HG03571 (cell line): ENCODE measurements around the gene EIF3B.
"Not testable (repeated sequence)": the region's sequence is repeated elsewhere in the genome, so short reads cannot be mapped to it uniquely, and the experiment has no call there.

Experiments used
- ATAC-seq: cut with Tn5 transposase; IDR thresholded peaks from one replicate; pipeline ENCODE4 v1.9.1; 2021; ENCODE audit not compliant: unreplicated experiment

EIF3B gene

DNA sequence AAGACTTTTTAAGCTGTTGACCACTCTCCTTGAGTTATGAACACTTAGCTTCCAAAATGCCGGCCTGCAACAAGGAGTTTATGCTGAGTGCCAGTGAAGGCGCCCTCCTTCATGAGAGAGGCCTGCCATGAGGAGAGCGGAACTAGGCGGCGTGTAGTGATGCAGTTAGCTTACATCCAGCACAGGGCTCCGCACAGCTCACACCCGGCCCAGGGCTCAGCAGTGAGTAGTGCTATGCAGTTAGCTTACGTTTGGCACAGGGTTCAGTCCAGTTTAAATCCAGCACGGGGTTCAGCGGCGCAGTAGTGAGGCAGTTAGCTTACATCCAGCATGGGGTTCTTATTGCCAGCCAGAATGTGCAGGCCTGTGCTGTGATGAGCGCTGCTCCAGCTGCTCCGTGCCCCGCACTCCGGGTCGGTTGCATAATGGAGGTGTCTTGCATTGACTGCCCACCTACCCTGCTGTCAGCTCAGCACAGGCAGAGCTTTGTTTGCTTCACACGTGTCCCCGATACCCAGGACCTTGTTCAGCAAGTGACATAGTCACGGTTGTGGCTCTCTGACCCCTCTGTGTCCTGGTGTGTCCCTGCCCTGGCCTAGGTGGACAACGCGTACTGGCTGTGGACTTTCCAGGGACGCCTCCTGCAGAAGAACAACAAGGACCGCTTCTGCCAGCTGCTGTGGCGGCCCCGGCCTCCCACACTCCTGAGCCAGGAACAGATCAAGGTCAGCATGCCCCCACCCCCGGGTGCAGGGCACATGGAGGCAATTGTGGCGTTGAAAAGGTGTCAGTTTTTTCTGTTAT is 21.9 kb downstream of the EIF3B start:
- no peak for ATAC-seq

GRCh38 chr7:2377492-2377891 is 22.9 kb downstream of the EIF3B start:
- ATAC-seq = not testable (repeated sequence)

DNA sequence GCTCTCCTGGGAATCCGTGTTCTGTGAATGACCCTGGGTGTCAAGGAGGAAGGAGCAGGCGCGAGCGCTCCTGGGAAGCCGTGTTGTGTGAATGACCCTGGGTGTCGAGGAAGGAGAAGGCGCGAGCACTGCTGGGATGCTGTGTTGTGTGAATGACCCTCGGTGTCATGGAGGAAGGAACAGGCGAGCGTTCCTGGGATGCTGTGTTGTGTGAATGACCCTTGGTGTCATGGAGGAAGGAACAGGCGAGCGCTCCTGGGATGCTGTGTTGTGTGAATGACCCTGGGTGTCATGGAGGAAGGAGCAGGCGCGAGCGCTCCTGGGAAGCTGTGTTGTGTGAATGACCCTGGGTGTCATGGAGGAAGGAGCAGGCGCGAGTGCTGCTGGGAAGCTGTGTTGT is 23.5 kb downstream of the EIF3B start:
- ATAC-seq = not testable (repeated sequence)

DNA sequence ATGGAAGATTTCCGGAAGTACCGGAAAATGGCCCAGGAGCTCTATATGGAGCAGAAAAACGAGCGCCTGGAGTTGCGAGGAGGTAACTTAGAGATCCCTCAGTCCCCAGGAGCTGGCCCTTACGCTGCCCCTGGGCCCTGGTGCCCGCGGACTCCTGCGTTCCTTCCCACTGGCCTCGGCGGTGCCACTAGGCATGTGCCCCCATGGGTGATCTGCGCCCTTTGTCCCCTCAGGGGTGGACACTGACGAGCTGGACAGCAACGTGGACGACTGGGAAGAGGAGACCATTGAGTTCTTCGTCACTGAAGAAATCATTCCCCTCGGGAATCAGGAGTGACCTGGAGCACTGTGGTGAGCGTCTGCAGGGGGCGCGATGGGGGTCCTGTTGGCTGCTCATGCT is 24.5 kb downstream of the EIF3B start:
- ATAC-seq = no peak

DNA sequence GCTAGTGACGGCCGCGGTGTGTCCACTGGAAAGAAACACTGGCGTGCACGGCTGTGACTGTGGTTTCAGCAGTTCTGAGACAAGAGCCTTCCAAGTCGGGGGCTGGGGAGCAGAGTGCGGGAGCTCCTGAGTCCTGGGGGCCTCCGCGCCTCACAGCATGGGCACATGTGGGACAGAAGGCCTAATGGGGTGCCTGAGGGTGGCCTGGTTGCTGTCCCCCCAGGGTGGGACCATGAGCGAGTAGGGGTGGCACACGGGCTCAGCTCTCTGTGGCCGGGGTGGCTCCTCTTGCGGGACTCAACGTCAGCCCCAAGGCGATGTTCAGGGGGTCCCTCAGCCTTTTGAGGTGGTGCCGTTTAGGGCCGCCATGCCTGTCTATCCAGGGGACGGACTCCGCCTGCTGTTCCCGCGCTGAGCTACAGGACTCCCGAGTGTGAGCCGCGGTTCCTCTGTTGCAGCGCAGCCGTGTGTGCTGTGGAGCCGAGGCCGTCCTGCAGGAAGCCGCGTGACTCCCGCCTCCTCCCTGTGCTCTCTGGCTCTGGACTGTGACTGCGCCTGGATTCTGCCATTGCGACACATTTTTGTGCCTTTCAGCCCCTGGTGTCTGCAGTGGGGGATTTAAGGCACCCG is 25.3 kb downstream of the EIF3B start:
- no peak for ATAC-seq

- no peak for ATAC-seq
These were observed 25.8 kb downstream of the EIF3B start for GRCh38 chr7:2380461-2380860.

- ATAC-seq = no peak
These were observed 26.6 kb downstream of the EIF3B start for GRCh38 chr7:2381227-2381626.

GRCh38 chr7:2381881-2382509 is 27.4 kb downstream of the EIF3B start:
- ATAC-seq = no peak

DNA sequence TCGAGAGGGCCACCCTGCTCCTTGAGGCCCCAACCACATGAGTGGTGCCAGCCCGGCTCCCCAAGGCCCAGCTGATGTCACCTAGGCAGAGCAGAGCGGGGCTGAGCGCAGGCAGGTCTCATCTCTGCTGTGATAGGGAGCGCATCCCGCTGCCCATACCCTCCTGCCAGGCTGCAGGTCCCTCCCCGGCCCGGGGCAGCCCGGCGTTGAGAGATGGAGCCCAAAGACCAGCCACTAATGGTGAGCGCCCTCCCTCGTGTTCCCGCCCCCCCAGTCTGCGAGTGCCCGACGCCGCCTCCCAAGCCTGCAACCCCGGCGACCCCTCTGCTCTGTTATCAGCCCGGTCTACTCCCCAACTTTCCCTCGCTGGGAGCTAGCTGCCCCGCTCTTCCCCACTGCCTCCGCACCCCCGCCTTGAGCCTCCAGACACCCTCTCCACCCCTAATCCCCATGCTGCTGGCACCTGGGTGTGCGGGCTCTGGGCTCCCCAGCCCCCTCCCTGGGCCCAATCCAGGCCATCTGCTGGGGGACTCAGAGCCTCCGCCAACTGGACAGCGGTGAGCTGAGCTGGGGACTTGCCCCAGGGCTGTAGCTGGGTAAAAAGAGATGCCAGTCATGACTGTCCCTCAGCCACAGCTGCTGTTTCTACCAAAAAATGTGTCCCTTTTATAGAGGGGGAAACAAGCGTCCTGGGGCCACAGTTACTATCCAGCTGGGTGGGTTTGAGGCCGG is 29.1 kb downstream of the EIF3B start:
- ATAC-seq = no peak

DNA sequence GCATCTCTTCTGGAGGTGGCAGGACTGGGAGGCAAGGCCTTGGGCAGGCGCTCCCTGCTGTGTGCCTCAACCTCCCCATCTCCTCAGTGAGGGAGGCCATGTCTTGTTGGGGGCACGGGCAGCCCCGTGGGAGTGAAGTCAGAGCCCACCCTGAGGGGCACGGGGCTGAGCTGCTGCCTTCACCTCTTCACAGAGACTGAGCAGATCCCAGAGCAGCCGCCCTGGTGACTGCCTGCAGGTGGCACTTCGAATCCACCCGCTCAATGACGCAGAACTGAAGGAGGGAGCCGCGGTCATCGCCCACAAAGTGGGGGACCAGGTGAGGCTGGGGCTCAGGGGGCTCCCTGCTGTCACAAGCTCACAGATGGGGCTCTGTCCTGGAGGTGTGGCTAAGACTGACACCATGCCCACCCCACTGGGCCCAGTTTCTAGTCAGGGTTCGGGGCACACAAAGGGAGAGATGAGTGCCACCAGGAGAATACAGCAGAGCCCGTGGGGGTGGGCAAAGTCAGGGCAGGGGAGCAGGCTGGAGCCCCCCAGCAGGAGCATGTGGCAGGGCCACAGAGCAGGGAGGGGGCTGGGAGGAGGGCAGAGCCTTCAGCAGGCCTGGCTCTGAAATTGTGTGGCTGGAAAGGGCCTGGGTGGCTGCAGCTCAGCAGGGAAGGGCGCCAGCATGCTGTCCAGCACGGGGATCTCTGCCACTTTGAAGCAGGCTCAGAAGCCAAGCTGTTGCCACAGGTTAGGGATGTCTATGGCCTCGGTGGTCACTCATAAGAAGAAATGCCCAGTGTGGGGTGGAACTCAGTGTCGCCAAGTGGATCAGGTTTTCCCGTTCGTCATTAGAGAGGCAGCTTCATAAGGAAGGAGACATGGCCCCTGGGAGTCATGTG is 30.0 kb downstream of the EIF3B start:
- ATAC-seq = no peak

- ATAC-seq = not testable (repeated sequence)
These were observed 31.5 kb downstream of the EIF3B start for GRCh38 chr7:2386122-2386521.

- no peak for ATAC-seq
These were observed 32.5 kb downstream of the EIF3B start for GRCh38 chr7:2386964-2387669.

- no peak for ATAC-seq
These were observed 33.4 kb downstream of the EIF3B start for GRCh38 chr7:2387897-2388636.

DNA sequence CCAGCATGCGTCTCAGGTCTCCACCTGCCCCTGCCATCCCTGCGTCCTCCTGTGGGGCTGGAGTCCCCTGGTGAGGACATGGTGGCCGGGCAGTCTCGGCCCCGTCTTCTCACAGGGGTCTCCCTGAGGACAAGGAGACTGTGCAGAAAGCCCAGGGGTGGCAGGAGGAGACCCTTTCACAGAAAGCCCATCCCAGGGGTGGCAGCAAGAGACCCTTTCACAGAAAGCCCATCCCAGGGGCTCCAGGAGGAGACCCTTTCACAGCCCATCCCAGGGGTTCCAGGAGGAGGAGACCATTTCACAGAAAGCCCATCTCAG is 34.0 kb downstream of the EIF3B start:
- no peak for ATAC-seq

- not testable (repeated sequence) for ATAC-seq
These were observed 35.6 kb downstream of the EIF3B start for GRCh38 chr7:2390020-2390816.

- no peak for ATAC-seq
These were observed 39.1 kb downstream of the EIF3B start for GRCh38 chr7:2393706-2394105.

- no peak for ATAC-seq
These were observed 40.0 kb downstream of the EIF3B start for GRCh38 chr7:2394566-2395082.

GRCh38 chr7:2398506-2398905 is 43.9 kb downstream of the EIF3B start:
- no peak for ATAC-seq
